Stimulated activated CD4-positive, alpha-beta T cell treated with anti-CD3 and anti-CD28 coated beads, Interleukin-4, amount 100 ng/mL, for 4 hours (primary cell): Measurements from ENCODE around the gene NHLRC3.
"Not testable (repeated sequence)": the region's sequence is repeated elsewhere in the genome, so short reads cannot be mapped to it uniquely, and the experiment has no call there.

Experiments
- DNase-seq, 2 experiments: peaks; one replicate each; pipeline ENCODE4 v3.0.0-alpha.2; 2020

The NHLRC3 gene

GRCh38 chr13:39047560-39047959 lies 9.3 kb downstream of the NHLRC3 start:
- no peak for DNase-seq

- DNase-seq: no peak
These were observed 10.6 kb downstream of the NHLRC3 start for GRCh38 chr13:39048806-39049205.

- no peak for DNase-seq
These were observed 11.0 kb downstream of the NHLRC3 start for GRCh38 chr13:39049274-39049673.

GRCh38 chr13:39051157-39051556 lies 12.9 kb downstream of the NHLRC3 start:
- DNase-seq: no peak

GRCh38 chr13:39052944-39053343 lies 14.7 kb downstream of the NHLRC3 start:
- no peak for DNase-seq

GRCh38 chr13:39054112-39054511 lies 15.9 kb downstream of the NHLRC3 start:
- no peak for DNase-seq

- DNase-seq: no peak
These were observed 17.8 kb downstream of the NHLRC3 start for GRCh38 chr13:39056018-39056417.

- DNase-seq: no peak
These were observed 19.8 kb downstream of the NHLRC3 start for GRCh38 chr13:39058040-39058439.

GRCh38 chr13:39062004-39062403 lies 23.7 kb downstream of the NHLRC3 start:
- DNase-seq: no peak

GRCh38 chr13:39072842-39073241 lies 34.6 kb downstream of the NHLRC3 start:
- no peak for DNase-seq

GRCh38 chr13:39073983-39074382 lies 35.7 kb downstream of the NHLRC3 start:
- no peak for DNase-seq

- DNase-seq: not testable (repeated sequence)
These were observed 48.1 kb downstream of the NHLRC3 start for GRCh38 chr13:39086251-39086945.

- DNase-seq: no peak
These were observed 53.3 kb downstream of the NHLRC3 start for GRCh38 chr13:39091586-39091985.

GRCh38 chr13:39095500-39095899 lies 57.2 kb downstream of the NHLRC3 start:
- DNase-seq: no peak

- DNase-seq: no peak
These were observed 61.0 kb downstream of the NHLRC3 start for GRCh38 chr13:39099231-39099630.
